ENCODE measurements around the gene HS6ST2. TPM values are rescaled to one million over a fixed set of nuclear protein-coding genes. Genes with fewer than 3 reads are reported as not detected.

The HS6ST2 gene
- total RNA-seq, 2 donors from 2014 or later: 0.85 to 2.0 TPM

DNA sequence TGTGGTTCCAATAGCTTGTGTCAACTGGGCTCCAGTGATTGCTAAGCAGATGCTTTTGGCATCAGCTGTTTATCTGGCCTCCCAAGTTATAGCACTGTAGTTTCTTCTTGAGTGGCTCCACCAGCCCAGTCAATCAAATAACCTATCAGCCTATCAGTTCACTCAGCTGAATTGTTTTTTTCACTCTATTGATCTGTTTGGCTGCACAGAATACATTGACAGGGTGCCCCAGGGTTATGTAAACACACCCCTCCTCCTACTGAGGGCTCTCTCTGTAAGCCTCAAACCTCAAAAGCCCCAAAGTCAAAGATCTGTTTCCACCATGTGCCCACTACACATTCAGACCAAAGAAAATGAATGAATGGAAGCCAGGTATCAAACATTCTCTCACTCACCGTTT lies 214.0 kb downstream of the HS6ST2 start:
- H3K4me3 ChIP-seq: no peak overlapping the region
- TF ChIP-seq, protein P1, sequence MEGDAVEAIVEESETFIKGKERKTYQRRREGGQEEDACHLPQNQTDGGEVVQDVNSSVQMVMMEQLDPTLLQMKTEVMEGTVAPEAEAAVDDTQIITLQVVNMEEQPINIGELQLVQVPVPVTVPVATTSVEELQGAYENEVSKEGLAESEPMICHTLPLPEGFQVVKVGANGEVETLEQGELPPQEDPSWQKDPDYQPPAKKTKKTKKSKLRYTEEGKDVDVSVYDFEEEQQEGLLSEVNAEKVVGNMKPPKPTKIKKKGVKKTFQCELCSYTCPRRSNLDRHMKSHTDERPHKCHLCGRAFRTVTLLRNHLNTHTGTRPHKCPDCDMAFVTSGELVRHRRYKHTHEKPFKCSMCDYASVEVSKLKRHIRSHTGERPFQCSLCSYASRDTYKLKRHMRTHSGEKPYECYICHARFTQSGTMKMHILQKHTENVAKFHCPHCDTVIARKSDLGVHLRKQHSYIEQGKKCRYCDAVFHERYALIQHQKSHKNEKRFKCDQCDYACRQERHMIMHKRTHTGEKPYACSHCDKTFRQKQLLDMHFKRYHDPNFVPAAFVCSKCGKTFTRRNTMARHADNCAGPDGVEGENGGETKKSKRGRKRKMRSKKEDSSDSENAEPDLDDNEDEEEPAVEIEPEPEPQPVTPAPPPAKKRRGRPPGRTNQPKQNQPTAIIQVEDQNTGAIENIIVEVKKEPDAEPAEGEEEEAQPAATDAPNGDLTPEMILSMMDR (IDR thresholded peaks at IDR 0.05): no peak
- intact Hi-C loops (cut with DNase I): loop anchor here (10.0 kb wide), 1 partner anchor 230 kb away; no protein-coding TSS in a partner anchor
- no peaks in the 10 kb centered on the region for H3K36me3 ChIP-seq
- H3K9ac ChIP-seq (ENCODE audit: low read depth in 2 of 2, low read length in 2 of 2): no peak overlapping the region
- H3K27me3 ChIP-seq: no peaks in the 10 kb centered on the region
- H3K4me1 ChIP-seq: no peaks in the 10 kb centered on the region
- H3K9me3 ChIP-seq: no peaks in the 10 kb centered on the region
- no peak overlapping the region for H3K27ac ChIP-seq
- no peak for DNase-seq

DNA sequence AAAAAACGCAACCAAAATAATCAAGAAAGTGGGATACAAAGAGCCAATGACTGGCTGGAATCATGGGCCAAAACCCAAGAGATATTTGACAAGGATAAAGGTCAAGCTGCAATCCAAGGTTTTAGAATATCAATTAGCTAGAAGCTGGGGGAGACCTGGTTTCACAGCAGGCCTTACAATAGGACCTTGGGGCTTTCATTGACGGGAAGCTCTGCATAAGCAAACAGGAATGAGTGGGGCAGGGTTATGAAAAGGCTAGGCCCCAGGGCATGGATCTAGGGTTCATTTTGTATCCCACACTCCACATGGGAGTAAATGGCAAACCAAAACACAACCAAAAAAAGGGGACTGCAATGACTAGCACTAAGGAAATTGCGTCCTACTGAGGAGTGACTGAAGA lies 215.3 kb downstream of the HS6ST2 start:
- no peak overlapping the region for H3K9ac ChIP-seq (ENCODE audit: low read depth in 2 of 2, low read length in 2 of 2)
- no peaks in the 10 kb centered on the region for H3K27me3 ChIP-seq
- H3K4me3 ChIP-seq: no peak overlapping the region
- TF ChIP-seq, protein P1 (IDR thresholded peaks at IDR 0.05): no peak
- intact Hi-C loops (cut with DNase I): loop anchor here (10.0 kb wide), 1 partner anchor 232 kb away; no protein-coding TSS in a partner anchor
- no peaks in the 10 kb centered on the region for H3K36me3 ChIP-seq
- DNase-seq: no peak
- H3K9me3 ChIP-seq: no peaks in the 10 kb centered on the region
- no peaks in the 10 kb centered on the region for H3K4me1 ChIP-seq
- H3K27ac ChIP-seq: no peak overlapping the region

DNA sequence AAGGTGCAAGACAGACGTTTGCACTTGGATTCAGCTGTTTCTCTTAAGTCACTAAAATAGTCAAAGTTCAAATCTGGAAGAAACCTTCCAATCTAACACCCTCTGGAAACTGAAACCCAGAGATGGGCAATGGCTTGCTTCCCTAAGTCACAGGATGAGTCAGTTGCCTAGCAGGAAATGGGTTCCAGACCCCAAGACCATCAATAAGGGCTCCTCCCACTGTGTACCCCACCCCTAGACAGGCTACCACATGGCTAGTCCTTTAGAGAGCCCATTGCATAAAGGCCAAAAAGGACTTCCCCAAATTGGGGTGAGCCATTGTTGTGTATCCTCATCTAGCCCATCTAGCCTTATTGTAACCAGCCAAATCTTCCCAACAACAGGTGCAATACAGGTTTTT lies 216.2 kb downstream of the HS6ST2 start:
- Histone ChIP-seq H3K27me3 (no peaks in the 10 kb centered on the region), H3K4me3 (no peak overlapping the region)
- TF ChIP-seq, protein P1 (IDR thresholded peaks at IDR 0.05): no peak

DNA sequence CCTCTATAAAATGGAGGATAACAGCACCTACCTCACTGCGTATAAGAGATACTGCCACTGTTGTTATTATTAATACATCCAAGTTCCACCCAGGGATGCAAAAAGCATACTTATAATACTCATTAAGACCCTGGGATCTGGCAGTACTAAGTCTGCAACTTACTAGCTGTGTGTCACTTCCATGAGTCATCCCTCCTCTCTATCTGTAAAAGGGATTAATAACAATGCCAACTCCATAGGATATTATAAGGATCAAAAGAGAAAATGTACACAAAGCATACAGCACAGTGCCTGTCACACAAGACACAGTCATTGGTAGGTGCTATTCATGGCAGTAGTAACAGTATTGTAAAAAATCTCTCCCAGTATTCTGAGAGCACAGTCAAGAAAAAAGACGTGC lies 216.7 kb downstream of the HS6ST2 start:
- H3K27ac ChIP-seq: no peak overlapping the region
- intact Hi-C loops (cut with DNase I): loop anchor here (10.0 kb wide), 1 partner anchor 233 kb away; no protein-coding TSS in a partner anchor
- TF ChIP-seq, protein P1 (IDR thresholded peaks at IDR 0.05): no peak
- H3K4me1 ChIP-seq: no peaks in the 10 kb centered on the region
- DNase-seq: no peak
- H3K9ac ChIP-seq (ENCODE audit: low read depth in 2 of 2, low read length in 2 of 2): no peak overlapping the region
- H3K9me3 ChIP-seq: no peaks in the 10 kb centered on the region
- no peaks in the 10 kb centered on the region for H3K36me3 ChIP-seq
- no peaks in the 10 kb centered on the region for H3K27me3 ChIP-seq
- no peak overlapping the region for H3K4me3 ChIP-seq

More for the DNA sequence above, 216.2 kb downstream of the HS6ST2 start:
- Histone ChIP-seq H3K9me3 (no peaks in the 10 kb centered on the region), H3K4me1 (no peaks in the 10 kb centered on the region), H3K9ac (ENCODE audit: low read depth in 2 of 2, low read length in 2 of 2) (no peak overlapping the region), H3K36me3 (no peaks in the 10 kb centered on the region), H3K27ac (no peak overlapping the region)
- DNase-seq: no peak
- intact Hi-C loops (cut with DNase I): loop anchor here (10.0 kb wide), 1 partner anchor 233 kb away; no protein-coding TSS in a partner anchor

DNA sequence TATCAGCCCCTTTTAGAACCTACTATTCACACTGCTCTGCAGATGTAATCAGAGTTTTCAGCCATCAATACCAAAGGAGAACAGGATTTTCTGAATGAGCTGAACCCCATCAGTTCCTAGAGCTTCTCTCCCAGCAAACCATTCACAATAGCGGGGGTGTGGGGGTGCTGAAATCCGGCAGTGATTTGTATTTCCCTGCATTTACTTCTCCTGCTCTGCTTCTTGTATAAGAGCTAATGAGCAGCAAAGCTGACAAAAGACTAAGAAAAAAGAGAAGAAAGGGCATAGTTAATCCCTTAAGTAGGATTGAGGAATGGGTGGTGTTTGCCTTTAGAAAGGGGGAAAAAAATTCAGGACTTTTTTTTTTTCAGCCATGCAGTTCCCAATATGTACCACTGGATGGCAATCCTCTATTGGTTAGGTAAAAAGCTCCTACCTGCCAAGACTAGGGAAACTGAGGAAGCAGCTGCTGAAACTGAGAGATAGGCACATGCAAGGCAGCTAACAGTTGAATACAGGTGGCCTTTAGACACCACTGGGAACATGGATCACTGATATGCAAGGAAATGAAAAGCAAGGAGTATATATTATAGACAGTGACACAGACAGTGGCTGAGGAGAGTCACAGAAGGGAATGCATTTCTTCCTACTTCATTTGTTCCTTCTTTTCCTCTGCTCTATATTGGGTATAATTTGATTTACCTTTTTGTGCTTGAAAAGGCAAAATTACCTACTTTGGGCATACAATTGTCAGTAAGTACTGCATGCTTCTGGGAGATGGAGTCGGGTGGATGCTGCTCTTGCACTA lies 217.9 kb downstream of the HS6ST2 start:
- TF ChIP-seq, protein P1 (IDR thresholded peaks at IDR 0.05): peak; percentile 60
- no peak for DNase-seq
- Histone ChIP-seq H3K4me3 (no peak overlapping the region), H3K36me3 (no peaks in the 10 kb centered on the region), H3K9me3 (no peaks in the 10 kb centered on the region), H3K4me1 (no peaks in the 10 kb centered on the region), H3K27me3 (no peaks in the 10 kb centered on the region), H3K9ac (ENCODE audit: low read depth in 2 of 2, low read length in 2 of 2) (no peak overlapping the region), H3K27ac (no peak overlapping the region)
- intact Hi-C loops (cut with DNase I): loop anchor here (10.0 kb wide), 1 partner anchor 234 kb away; no protein-coding TSS in a partner anchor
